Measurements from ENCODE around the gene AFF3. TPM values are rescaled to one million over a fixed set of nuclear protein-coding genes. Genes with fewer than 3 reads are reported as not detected.

The AFF3 gene
- total and polyA plus RNA-seq, 8 donors: 1.4 to 78.8 (median 14.7) TPM

DNA sequence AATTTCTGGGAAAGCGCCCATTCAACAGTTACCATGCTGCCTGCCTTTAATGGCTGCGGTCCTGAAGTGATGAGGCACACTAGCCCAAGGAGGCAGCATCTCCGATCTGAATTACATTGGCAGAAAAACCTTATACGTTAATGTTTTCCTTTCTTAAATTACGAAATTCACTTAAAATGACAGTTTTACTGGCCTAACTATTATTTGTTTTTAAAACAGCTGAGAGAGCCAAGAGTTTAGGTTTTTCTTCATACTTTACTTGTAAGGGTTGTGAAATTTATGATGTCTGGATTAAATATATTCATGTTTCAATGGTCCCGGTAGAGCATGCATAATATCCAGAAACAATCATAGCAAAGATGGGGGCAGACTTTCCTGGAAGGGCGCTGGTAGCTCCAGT is 537.4 kb downstream of the AFF3 start:
- Histone ChIP-seq H3K27me3 (no peaks in the 10 kb centered on the region), H3K27ac (no peak overlapping the region), H3K4me1 (peaks cover 0 to 13% (median 0%) of the 10 kb centered on the region in 4 donors), H3K36me3 (peaks cover 0 to 6% (median 0%) of the 10 kb centered on the region in 4 donors), H3K9me3 (no peaks in the 10 kb centered on the region), H3K4me3 (no peak overlapping the region)
- TF ChIP-seq, protein P1, sequence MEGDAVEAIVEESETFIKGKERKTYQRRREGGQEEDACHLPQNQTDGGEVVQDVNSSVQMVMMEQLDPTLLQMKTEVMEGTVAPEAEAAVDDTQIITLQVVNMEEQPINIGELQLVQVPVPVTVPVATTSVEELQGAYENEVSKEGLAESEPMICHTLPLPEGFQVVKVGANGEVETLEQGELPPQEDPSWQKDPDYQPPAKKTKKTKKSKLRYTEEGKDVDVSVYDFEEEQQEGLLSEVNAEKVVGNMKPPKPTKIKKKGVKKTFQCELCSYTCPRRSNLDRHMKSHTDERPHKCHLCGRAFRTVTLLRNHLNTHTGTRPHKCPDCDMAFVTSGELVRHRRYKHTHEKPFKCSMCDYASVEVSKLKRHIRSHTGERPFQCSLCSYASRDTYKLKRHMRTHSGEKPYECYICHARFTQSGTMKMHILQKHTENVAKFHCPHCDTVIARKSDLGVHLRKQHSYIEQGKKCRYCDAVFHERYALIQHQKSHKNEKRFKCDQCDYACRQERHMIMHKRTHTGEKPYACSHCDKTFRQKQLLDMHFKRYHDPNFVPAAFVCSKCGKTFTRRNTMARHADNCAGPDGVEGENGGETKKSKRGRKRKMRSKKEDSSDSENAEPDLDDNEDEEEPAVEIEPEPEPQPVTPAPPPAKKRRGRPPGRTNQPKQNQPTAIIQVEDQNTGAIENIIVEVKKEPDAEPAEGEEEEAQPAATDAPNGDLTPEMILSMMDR (IDR thresholded peaks at IDR 0.05): no peak
- TF ChIP-seq POLR2AphosphoS5 (IDR thresholded peaks at IDR 0.05) (no peak), POLR2A (IDR thresholded peaks at IDR 0.05) (no peak), EP300 (IDR thresholded peaks at IDR 0.05) (no peak)
- WGBS, 5 donors: 81 to 93% (median 91%) methylated on average over 7 of the region's 7 CpGs
- intact Hi-C loops (cut with DNase I; ENCODE audit: low total_unique reads): no loop called here
- no peak for DNase-seq

DNA sequence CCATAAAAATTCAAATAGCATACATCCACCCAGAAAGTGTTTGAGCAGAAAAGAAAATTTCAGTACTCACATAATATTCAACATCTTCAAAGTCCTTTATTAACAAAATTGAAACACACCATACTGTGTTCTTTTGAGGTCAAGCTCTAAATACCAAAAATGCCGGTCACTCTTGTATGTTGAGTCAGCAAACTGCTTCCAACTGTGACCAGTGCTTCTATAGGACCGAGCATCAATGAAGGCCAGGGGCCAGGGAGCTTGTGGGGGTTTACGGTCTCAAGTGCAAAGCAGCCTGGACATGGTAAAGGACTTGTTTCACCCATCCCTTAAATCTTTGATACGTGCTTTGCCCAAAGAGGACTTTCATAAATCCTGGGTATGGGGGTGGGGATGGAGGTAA is 539.9 kb downstream of the AFF3 start:
- Histone ChIP-seq H3K27me3 (no peaks in the 10 kb centered on the region), H3K27ac (no peak overlapping the region), H3K4me1 (peaks cover 0 to 5% (median 0%) of the 10 kb centered on the region in 4 donors), H3K36me3 (peaks cover 0 to 6% (median 0%) of the 10 kb centered on the region in 4 donors), H3K4me3 (no peak overlapping the region), H3K9me3 (no peaks in the 10 kb centered on the region)
- TF ChIP-seq, protein P1 (IDR thresholded peaks at IDR 0.05): no peak
- TF ChIP-seq POLR2A (IDR thresholded peaks at IDR 0.05) (no peak), POLR2AphosphoS5 (IDR thresholded peaks at IDR 0.05) (no peak), EP300 (IDR thresholded peaks at IDR 0.05) (no peak)
- intact Hi-C loops (cut with DNase I; ENCODE audit: low total_unique reads): no loop called here
- 84 to 94% (median 87%) methylated on average over 4 of the region's 4 CpGs for WGBS, 5 donors
- no peak for DNase-seq

DNA sequence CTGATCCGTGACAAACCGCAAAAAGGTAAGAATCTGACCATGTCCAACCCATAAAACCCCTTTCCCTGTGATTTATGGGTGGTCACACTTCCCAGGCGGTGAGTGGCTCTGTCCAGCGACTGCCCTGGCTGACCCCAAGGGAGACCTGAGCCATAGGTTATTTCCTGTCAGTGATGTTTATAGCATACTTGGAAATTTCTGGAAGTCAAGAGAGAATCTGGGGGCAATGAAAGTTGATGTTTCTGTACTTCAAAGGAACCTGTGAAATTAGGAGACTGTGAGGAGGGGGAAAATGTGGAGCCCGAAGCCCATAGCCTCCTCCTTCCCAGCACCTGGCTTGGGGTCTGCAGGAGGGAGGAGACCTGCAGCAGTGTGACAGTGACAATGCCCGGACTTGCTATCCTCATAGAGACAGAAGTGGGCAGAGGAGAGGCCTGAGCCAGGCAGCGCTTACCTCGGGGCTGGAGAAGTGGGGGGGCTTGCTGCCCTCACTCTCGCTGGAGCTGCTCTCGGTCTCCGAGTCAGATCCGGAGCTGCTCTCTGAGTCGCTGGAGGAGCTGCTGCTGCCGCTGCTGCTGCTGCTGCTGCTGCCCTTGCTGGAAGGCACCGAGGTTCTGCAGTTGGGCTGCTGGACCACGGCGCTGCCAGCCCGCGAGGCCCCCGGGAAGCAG is 541.3 kb downstream of the AFF3 start:
- no peak overlapping the region for H3K4me3 ChIP-seq
- no peaks in the 10 kb centered on the region for H3K9me3 ChIP-seq
- no peaks in the 10 kb centered on the region for H3K27me3 ChIP-seq
- 58 to 76% (median 70%) methylated on average over 19 to 20 of the region's 20 CpGs for WGBS, 5 donors
- peaks cover 0 to 6% (median 0%) of the 10 kb centered on the region in 4 donors for H3K36me3 ChIP-seq
- no peak overlapping the region for H3K27ac ChIP-seq
- H3K4me1 ChIP-seq: no peaks in the 10 kb centered on the region
- no peak for DNase-seq
- TF ChIP-seq POLR2AphosphoS5 (IDR thresholded peaks at IDR 0.05) (no peak), EP300 (IDR thresholded peaks at IDR 0.05) (no peak), POLR2A (IDR thresholded peaks at IDR 0.05) (no peak)
- TF ChIP-seq, protein P1 (IDR thresholded peaks at IDR 0.05): no peak
- intact Hi-C loops (cut with DNase I; ENCODE audit: low total_unique reads): no loop called here

DNA sequence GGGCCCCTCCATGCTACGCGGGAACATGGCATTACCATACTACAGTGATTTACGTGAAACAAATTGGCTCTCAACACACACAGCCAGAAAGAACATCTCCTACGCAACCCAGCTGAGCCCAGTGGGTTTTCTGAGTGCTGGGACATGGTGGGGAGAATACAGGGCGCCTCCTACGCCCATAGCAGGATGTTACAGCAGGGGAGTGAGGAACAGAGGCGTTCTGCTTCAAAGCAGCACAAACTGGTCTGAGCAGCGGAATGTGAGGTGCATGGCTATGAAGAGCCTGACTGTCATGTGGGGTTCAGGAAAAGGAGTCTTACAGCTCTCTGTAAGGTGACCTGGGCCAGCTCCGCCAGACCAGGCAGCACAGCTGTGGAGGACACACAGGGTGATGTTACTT is 543.9 kb downstream of the AFF3 start:
- DNase-seq: no peak
- H3K9me3 ChIP-seq: no peaks in the 10 kb centered on the region
- intact Hi-C loops (cut with DNase I; ENCODE audit: low total_unique reads): no loop called here
- H3K4me1 ChIP-seq: peaks cover 0 to 6% (median 0%) of the 10 kb centered on the region in 4 donors
- TF ChIP-seq EP300 (IDR thresholded peaks at IDR 0.05): no peak
- no peak for TF ChIP-seq POLR2AphosphoS5 (IDR thresholded peaks at IDR 0.05)
- TF ChIP-seq, protein P1 (IDR thresholded peaks at IDR 0.05): no peak
- TF ChIP-seq POLR2A (IDR thresholded peaks at IDR 0.05): no peak
- no peak overlapping the region for H3K4me3 ChIP-seq
- WGBS, 5 donors: 88 to 97% (median 93%) methylated on average over 9 of the region's 9 CpGs
- H3K36me3 ChIP-seq: peaks cover 0 to 14% (median 0%) of the 10 kb centered on the region in 4 donors
- no peaks in the 10 kb centered on the region for H3K27me3 ChIP-seq
- H3K27ac ChIP-seq: no peak overlapping the region

Measured in stomach (tissue), 9 donors.